GM18498 (cell line): ENCODE data around the gene FOXC2.

ENCODE experiments used
- ATAC-seq: cut with Tn5 transposase; IDR thresholded peaks from one replicate; pipeline ENCODE4 v1.9.1; 2021; ENCODE audit warnings: mild to moderate bottlenecking, moderate library complexity; ENCODE audit not compliant: unreplicated experiment

Gene FOXC2

GRCh38 chr16:86532526-86532815, 34.2 kb upstream of the FOXC2 start:
- ATAC-seq: no peak

GRCh38 chr16:86533076-86533475, 33.6 kb upstream of the FOXC2 start:
- no peak for ATAC-seq

GRCh38 chr16:86533767-86534351, 32.8 kb upstream of the FOXC2 start:
- no peak for ATAC-seq

- ATAC-seq: no peak
Measured at GRCh38 chr16:86534779-86535615, 31.6 kb upstream of the FOXC2 start.

GRCh38 chr16:86536621-86537020, 30.0 kb upstream of the FOXC2 start:
- no peak for ATAC-seq

GRCh38 chr16:86537486-86537885, 29.1 kb upstream of the FOXC2 start:
- no peak for ATAC-seq

- no peak for ATAC-seq
Measured at GRCh38 chr16:86538196-86538780, 28.3 kb upstream of the FOXC2 start.

GRCh38 chr16:86540894-86541293, 25.7 kb upstream of the FOXC2 start:
- ATAC-seq: no peak

GRCh38 chr16:86541560-86541959, 25.1 kb upstream of the FOXC2 start:
- ATAC-seq: no peak

- ATAC-seq: no peak
Measured at GRCh38 chr16:86542756-86543750, 23.6 kb upstream of the FOXC2 start.

GRCh38 chr16:86545481-86545880, 21.1 kb upstream of the FOXC2 start:
- no peak for ATAC-seq

GRCh38 chr16:86545954-86546637, 20.5 kb upstream of the FOXC2 start:
- no peak for ATAC-seq

GRCh38 chr16:86546638-86547013, 20.0 kb upstream of the FOXC2 start:
- no peak for ATAC-seq

- no peak for ATAC-seq
Measured at GRCh38 chr16:86547286-86547685, 19.3 kb upstream of the FOXC2 start.

- ATAC-seq: no peak
Measured at GRCh38 chr16:86549076-86549892, 17.3 kb upstream of the FOXC2 start.

- no peak for ATAC-seq
Measured at GRCh38 chr16:86549893-86550190, 16.8 kb upstream of the FOXC2 start.

GRCh38 chr16:86550281-86550680, 16.3 kb upstream of the FOXC2 start:
- ATAC-seq: no peak

- no peak for ATAC-seq
Measured at GRCh38 chr16:86553356-86553755, 13.3 kb upstream of the FOXC2 start.

GRCh38 chr16:86554599-86554916, 12.1 kb upstream of the FOXC2 start:
- no peak for ATAC-seq
